Measurements from ENCODE around the gene CAMKK1.

Gene CAMKK1

DNA sequence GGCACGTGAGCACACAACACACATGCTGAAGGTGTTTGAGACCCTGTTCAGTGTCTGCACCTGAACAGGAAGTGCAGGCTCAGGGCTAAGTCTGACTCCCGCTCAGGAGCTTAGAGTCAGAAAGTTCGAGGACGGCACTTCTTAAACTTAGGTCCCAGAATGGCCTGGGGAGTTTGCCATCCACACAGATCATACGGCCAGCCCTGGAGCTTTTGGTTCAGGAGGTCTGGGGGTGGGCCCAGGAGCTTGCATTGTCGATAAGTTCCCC lies 4.0 kb upstream of the CAMKK1 start:
- no peak for DNase-seq (ENCODE audit: low spot score)

DNA sequence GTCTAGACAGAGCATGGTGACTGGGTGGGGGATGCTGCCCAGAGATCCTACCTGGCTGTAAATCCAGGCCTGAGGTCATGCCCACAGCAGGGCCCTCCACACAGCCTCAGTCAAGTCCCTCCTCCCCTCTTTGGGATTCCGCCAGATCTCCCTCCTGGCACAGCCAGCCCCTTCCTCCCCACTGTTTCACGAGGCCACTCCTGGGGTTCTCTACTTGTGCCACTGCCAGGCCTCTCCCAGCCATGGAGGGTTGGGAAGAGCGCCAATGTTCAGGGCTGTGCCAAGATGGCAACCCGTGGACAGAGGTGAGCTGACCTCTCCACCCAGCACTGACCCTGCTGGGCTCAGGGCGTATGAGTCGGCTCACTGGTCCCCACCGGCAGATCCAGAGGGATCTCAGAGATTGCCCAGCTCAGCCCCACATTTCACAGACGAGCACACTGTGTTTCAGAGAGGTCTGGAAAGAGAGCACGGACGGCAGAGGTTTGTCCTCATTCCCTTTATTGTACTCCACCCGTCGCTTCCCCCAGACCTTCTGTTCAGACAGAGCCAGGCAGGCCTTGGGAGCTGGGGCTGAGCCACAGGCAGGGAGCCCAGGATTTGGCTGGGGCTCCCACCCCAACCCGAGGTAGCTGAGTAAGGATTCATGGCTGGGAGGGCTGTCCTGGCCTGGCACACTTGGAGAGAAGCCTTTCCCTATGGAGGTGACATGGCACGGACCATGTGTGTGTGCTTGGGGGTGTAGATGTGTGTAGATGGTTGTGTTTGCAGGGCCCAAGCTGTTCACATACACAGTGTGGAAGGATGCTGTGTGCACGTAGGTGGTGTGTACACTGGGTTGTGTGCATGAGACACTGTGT lies 3.5 kb upstream of the CAMKK1 start:
- DNase-seq (ENCODE audit: low spot score): no peak

DNA sequence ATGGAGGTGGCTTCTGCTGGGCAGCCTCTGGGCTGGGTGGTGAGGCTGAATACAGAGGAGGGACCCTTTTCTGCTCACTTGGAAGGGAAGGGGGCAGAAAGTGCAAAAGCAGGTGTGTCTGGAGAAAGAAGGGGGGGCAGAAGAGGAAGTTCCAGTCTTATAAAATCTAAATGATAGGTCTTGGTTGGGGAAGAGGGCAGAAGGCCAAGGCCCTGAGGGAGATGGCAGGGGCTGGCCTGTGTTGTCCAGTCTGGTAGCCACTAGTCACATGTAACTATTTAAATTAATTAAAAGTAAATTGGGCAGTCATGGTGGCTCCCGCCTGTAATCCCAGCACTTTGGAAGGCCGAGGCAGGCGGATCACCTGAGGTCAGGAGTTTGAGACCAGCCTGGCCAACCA lies 2.5 kb upstream of the CAMKK1 start:
- DNase-seq (ENCODE audit: low spot score): no peak

DNA sequence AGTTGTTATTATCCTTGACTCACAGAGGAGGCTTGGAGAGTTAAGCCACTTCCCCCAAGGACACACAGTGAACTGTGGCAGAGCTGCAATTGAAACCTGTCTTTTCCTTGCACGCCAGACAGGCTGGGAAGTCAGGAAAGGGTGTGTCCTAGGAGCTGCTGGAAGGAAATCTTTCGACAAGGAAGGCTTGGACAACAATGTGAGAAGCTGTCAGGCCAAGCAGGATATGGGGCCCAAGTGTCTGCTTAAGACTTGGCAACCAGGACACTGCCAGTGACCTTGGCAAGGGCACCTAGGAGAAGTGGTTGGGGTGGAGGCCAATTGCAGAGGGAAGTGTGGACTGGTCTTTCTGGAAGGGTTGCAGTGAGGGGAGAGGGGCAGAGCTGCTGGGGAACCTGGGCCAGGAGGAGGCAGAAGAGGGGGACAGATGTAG lies 2.1 kb upstream of the CAMKK1 start:
- DNase-seq (ENCODE audit: low spot score): no peak

DNA sequence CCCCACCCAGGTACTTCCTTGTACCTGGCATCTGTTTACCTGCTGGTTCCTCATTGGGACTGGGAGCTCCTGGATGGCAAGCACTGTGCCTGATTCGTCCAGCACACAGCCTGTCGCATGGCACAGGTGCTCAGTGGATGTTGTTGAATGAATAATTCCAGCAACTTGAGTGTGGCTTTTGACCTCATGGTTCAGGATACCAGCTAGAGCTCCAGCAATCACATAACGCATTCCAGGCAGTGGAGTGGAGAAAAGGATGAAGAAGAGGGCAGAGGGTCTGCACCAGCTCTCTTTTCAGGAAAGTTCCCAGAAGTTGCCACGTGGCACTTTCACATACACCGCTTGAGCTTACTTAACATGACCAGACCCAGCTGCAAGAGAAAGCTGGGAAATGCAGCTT lies 1.3 kb upstream of the CAMKK1 start:
- DNase-seq (ENCODE audit: low spot score): no peak

DNA sequence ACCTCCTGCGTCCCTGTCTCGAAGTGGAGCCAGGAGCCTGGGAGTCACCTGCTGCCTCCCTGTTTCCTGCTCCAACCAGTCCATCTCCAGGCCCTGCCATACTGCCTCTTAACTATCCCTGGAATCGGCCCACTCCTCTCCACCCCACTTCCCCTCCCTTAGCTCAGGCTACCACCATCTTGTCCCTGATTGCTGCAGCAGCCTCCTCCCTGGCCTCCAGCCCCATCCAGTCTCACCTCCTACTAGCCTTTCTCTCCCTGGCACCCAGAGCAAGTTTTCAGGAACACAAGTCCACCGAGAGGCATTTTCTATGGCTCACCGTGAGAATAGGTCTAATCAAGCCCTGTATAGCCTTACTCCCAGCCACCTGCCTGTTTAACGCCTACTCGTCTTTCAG lies 865 bp upstream of the CAMKK1 start:
- DNase-seq (ENCODE audit: low spot score): no peak

DNA sequence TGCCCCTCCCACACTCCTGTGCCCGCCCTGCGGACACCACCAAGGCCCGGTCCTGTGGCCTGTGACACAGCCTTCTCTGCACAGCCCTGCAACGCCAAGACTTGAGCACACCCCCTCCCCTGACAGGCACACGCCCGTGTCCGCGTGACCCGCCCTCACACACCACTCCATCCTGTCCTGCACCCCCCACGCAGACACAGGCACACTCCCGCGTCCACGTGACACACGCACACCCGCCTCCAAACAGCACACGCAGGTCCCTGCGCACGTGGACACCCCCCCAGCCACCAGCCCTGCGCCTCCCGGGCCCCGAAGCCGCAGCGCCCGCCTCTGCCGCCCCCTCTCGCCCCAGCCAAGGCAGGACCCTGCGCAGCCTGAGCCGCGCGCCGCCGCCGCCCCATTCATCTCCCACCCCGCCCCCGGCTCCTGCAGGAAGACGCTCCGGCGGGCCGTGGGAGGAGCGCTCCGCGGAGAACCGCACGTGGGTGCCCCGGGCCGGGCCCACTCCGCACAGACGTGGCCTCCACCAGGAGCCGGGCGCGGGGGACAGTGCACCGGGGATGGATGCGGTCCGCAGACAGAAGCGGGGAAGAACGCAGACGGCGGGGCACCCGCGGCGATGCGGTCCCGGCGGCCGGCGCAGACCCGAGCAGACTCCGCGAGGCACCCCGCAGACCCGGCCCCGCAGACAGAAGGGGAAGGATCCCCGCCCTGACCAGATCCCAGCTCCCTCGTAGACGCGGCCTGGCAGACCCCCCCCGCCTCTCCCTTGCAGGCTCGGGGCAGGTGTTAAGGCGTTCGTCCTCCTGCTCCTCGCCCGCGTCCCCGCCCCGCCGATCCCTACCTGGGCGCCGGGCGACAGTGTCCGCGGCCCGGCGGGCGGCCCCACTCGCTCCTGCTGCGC lies 506 bp downstream of the CAMKK1 start:
- peak; percentile 81 for DNase-seq (ENCODE audit: low spot score)

DNA sequence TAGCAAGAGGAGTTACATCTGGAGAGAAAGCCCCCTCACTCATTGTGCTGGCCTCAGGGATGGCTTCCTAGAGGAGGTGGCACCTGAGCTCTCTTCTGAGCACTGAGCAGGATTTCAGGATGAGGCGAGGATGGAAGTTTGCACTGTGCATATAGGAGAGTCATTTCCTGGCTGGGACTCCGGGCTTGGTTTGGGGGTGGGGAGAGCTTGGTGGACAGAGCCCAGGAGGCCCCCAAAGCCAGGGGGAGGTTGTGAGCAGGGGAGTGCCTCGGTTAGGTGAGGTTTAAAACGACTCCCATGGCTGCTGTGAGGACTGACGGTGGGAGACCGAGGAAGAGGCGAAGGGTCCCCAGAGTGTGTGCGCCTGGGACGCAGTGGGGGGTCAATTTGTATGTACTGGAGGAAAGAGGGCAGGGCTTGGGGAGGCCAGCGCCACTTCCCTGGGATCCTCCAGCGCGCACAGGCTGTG lies 1.2 kb downstream of the CAMKK1 start:
- DNase-seq (ENCODE audit: low spot score): no peak

DNA sequence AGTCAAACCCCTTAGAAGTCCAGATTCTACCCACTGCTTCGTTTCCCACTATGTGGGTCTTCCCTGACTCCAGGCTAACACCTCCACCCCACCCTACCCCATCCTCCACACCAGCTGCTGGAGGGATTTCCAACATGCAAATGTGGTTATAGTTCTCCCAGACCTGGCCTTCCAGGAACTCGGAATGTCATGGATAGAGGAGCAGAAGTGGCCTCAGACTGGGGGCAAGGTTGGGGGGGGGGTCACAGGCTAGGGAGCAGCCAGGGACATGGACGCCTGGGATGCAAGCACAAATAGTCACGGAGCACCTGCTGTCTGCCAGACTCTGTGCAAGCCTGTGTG lies 2.0 kb downstream of the CAMKK1 start:
- DNase-seq (ENCODE audit: low spot score): no peak

DNA sequence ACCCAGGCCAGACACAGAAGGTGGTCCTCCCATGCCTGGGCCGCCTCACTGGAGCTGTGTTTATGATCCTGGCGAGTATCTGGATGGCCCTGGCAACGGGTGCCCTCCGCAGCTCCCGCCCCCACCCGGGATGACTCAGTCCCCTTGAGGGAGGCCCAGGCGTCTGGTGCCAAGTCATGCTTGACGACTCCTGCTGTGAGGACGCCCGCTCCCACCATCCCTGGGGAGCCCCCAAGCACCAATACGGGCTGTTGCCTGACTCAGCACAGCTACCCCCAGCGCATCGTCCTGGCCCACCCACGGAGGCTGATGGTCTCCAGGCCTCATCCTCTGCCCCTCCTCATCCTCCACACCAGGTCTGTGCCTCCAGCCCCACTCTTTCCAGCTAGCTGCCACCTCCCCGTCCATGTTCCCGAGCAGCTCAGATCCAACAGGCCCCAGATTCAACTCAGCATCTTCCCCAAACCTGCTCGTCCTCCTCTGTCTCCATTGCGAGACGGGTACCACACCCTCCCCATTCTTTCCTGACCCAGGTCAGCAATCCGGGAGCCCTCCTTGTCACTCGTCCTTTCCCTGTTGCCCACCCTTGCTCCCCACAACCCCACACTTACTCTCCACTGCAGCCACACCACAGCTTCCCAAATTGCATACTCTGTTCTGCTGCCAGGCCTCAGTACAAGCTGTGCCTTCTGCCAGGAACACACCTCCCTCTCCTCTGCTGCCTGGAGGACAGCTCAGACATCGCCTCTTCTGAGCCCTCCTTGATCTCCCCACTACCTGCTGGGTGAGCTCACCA lies 2.6 kb downstream of the CAMKK1 start:
- no peak for DNase-seq (ENCODE audit: low spot score)

DNA sequence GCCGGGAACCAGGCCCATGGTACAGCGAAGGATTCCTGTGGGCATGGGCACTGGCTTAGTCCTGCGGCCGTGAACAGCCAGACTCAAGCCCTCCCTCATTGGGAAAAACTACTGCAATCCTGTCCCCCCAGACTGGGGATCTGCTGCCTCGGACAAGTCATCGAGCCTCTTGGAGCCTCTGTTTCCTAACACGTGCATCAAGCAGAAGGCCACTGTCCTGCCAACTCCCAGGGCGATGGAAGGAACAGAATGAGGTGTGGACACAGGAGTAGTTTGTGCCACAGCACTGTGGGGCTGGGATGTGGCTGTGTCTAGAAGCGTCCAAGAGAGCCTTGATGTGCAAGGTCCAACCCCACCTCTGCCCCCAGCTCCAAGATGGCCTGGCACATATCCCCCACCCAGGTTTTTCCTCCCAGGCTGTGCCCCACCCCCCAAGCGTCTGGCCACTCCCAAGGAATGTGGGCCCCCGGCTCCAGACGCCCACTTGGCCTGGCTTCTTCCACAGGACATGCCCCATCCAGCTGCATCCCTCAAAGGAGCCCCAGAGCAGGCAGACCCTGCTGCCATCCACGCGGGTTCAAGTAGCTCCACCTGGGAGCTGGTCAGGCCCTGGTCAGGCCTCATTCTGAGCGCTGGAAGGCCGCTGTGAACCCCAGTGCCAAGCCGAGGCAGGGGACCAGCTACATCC lies 3.4 kb downstream of the CAMKK1 start:
- no peak for DNase-seq (ENCODE audit: low spot score)

DNA sequence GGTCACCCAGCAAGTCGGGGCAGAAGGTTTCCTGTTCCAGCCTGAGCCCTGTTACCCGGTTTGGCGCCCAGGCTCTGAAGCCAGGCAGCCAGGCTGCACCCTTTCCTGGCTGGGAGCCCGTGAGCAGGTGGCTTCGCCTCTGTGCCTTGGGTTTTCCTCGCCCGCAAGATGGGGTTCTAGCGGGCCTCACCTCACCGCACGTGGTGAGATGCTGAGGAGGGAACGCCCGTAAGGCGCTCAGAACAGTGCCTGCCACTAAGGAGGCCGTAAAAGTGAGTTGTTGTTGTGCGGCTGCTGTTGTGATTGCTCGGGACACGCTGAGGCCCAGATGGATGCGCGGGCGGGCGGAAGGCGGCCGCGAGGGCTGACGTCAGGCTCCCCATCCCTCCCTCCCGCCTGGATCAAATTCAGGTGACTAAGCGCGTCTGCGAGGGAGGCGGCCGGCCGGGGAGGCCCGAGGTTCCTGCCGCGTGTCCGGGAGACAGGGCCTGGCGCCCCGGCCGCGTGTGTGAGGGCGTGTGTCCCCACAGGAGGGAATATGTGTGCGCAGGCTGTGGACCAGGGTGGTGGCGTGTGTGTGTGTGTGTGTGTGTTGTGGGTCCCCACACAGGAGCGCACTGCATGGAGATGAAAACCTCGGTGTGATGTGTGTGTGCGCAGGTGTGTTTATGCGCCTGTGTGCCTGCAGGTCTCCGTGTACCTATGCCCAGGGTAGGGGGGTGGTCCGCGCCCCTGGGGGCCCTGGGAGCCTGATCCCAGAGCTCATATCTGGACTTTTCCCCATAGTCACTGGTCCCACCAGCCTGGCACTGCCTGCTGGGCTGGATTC lies 4.3 kb downstream of the CAMKK1 start:
- peak; percentile 66 for DNase-seq (ENCODE audit: low spot score)

DNA sequence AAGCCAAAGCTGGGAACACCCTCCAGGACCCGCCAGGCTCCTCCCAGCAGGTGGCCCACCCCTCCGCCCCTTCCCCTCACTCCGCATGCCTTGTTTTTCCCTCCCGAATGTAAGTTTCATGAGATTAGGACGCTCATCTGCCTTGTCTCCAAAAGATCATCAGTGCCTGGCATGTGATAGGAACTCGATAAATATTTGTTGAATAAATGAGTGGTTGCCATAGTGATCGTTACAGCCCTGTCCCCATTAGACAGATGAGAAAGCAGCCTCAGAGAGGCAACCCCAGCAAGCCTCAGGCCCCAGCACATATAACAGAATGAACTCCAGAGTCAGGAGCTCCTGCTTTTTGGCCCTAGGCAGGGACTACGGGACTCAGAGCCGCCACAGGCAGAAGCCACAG lies 5.0 kb downstream of the CAMKK1 start:
- DNase-seq (ENCODE audit: low spot score): no peak

DNA sequence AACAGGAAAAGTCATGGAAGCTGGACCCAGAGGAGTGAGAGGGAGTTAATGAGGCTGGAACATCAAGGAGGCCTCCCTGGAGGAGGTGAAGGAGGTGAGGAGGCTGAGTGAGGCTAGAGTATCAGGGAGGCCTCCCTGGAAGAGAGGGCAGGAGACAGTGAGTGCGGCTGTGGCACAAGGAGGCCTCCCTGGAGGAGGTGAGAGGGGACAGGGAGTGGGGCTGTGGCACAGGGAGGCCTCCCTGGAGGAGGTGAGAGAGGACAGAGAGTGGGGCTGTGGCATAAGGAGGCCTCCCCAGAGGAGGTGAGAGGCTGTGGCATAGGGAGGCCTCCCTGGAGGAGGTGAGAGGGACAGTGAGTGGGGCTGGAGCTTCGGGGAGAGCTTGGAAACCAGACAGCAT lies 5.5 kb downstream of the CAMKK1 start:
- no peak for DNase-seq (ENCODE audit: low spot score)

DNA sequence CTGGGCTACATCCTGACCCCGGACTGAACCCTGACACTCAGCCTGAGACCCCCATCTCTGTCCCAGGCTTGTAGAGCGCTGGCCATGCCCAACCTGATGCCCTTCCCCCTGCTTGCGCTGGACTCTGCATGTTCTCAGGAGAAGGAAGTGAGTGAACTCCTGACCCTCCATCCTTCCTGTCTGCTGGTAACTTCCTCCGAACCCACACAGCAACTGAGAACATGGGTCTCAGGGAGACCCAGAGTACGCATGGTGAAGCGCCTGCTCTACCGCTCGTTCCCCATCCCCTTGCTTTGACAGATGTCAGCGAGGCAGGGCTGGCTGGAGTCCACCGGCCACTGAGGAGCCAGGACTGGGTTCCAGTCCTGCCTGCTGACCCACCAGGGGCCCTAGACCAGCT lies 6.1 kb downstream of the CAMKK1 start:
- peak; percentile 76 for DNase-seq (ENCODE audit: low spot score)

DNA sequence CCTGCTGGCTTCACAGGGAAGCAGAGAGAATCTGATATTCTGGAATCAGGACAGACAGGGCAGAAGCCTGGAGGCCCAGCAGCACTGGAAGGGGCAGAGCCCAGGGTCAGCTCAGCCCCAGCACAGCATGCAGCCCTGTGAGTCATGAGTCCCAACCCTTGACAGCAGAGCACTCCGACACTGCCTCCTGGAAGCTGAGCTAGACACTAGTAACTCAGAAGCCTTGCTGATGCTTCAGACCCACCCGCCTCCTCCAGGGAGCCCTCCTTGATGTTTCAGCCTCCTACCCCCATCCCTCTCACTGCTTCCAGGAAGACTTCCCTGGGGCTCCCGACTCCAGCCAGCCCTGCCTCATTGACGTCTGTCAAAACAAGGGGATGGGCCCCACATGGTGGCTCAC lies 6.9 kb downstream of the CAMKK1 start:
- DNase-seq (ENCODE audit: low spot score): no peak

DNA sequence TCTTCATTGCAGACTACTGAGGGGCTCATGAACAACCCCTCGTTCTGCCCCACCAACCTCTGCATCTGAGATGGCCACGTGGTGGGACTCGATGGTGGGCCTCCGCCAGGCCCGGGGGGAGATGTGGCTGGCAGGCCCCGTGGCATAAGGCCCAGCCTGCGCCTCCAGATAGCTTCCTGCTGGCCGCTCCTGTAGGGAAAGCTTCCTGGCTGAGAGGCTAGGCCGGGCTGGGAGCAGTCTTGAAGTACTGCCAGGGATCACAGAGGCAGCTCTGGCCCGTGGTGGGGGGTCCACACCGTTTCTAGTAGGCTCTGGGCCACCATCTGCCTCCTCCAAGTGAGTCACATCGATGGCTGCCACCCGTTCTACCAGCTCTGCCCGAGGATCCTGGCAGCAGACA lies 7.6 kb downstream of the CAMKK1 start:
- DNase-seq (ENCODE audit: low spot score): no peak

DNA sequence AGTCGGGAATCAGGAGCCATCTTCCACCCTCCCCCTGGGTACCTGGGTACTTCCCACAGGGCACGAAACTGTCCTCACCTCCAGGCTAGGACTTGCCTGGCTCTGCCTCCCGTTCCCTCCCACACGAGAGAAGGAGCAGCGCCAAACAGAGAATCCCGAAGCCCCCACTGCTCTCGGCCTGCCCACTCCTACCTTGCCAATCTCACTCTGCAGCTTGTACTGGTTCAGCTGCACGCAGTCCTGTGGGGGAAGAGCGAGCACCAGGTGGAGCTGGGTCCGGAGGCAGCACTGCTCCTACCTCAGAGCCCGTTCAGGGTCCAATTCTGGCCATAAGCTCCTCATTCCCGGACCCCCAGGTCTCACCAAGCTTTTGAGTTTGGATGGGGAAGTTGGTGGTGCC lies 8.7 kb downstream of the CAMKK1 start:
- no peak for DNase-seq (ENCODE audit: low spot score)

DNA sequence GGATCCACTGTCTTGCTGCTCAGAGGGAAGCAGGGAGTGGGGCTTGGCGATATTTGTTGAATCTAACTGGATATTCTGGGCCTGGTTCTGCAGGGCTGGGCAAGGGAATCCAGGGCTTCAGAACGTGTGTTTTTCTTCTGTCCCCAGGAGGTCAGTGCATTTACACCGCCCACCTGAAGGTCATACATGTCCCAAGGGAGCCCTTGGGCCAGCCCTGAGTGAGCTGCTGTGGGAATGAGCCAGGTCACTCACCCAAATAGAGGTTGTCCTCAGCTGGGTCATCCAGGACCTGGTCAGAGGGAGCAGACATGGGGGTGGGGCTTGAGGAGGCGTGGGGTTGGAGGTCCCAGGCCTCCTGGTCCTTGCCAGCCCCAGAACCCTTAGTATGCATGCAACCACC lies 10.6 kb downstream of the CAMKK1 start:
- DNase-seq (ENCODE audit: low spot score): no peak

DNA sequence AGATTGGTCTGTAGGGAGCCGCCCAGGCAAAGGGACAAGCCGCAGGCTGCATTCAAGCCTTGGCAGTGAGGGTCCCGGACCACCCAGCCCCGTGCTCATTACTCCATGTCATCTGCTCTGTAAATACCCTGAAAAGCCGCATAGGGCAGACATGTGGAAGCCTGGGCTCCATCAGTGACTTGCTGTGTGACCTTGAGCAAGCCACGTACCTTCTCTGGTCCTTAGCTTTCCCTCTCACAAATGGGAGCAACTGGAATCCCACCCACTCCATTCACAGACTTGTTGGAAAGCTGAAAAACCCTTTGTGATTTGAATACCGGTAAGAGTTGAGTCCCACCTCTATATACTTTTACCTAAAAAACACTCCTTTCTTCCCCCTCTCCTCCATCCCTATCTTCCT lies 11.9 kb downstream of the CAMKK1 start:
- DNase-seq (ENCODE audit: low spot score): no peak

Data from Ammon's horn (tissue), 1 donor.